NCI-H146 treated with DMSO at 0.1 percent for 48 hours (cell line): ENCODE results near the gene FBLN2.
"Not testable (repeated sequence)": the region's sequence is repeated elsewhere in the genome, so short reads cannot be mapped to it uniquely, and the experiment has no call there.

Experiments used
- DNase-seq: peaks from one replicate; lab custom pipeline; 2025; ENCODE audit not compliant: unreplicated experiment; lab: John Stamatoyannopoulos, UW

The FBLN2 gene

GRCh38 chr3:13548696-13549622, at the start of gene FBLN2:
TSS of gene FBLN2 (plus strand) at chr3:13549125. CDS start at chr3:13570356, 21,231 bp downstream.
- no peak for DNase-seq

- not testable (repeated sequence) for DNase-seq
Measured at GRCh38 chr3:13499246-13499645, 49.7 kb upstream of the FBLN2 start.

- DNase-seq, result no peak
Measured at GRCh38 chr3:13500133-13500885, 48.6 kb upstream of the FBLN2 start.

GRCh38 chr3:13501056-13501455, 47.9 kb upstream of the FBLN2 start:
- no peak for DNase-seq

GRCh38 chr3:13501521-13501920, 47.4 kb upstream of the FBLN2 start:
- no peak for DNase-seq

- DNase-seq, result no peak
Measured at GRCh38 chr3:13501958-13502790, 46.8 kb upstream of the FBLN2 start.

GRCh38 chr3:13502791-13503060, 46.2 kb upstream of the FBLN2 start:
- no peak for DNase-seq

- DNase-seq, result no peak
Measured at GRCh38 chr3:13504161-13504831, 44.6 kb upstream of the FBLN2 start.

- no peak for DNase-seq
Measured at GRCh38 chr3:13505147-13506130, 43.5 kb upstream of the FBLN2 start.

- no peak for DNase-seq
Measured at GRCh38 chr3:13506239-13506638, 42.7 kb upstream of the FBLN2 start.

- DNase-seq, result no peak
Measured at GRCh38 chr3:13506680-13507079, 42.2 kb upstream of the FBLN2 start.

- DNase-seq, result no peak
Measured at GRCh38 chr3:13507247-13507569, 41.7 kb upstream of the FBLN2 start.

GRCh38 chr3:13507570-13508339, 41.2 kb upstream of the FBLN2 start:
- no peak for DNase-seq

GRCh38 chr3:13508496-13508895, 40.4 kb upstream of the FBLN2 start:
- no peak for DNase-seq

GRCh38 chr3:13509059-13509815, 39.7 kb upstream of the FBLN2 start:
- no peak for DNase-seq

- no peak for DNase-seq
Measured at GRCh38 chr3:13509816-13510192, 39.1 kb upstream of the FBLN2 start.

- DNase-seq, result no peak
Measured at GRCh38 chr3:13512451-13512850, 36.5 kb upstream of the FBLN2 start.
